ACHN (cell line): Measurements from ENCODE around the gene LRRC4.

ENCODE experiments used
- DNase-seq: peaks from one replicate; pipeline ENCODE4 v3.0.0-alpha.2; 2015
- in situ Hi-C: cut with HindIII; loops from 2 replicates; pipeline ENCODE4 v1.10.0; 2017; ENCODE audit warnings: low sequenced_read_pairs, low pct_ligation_motif_present, low pct_unique_long_range_greater_than_20kb

Gene LRRC4

GRCh38 chr7:127996253-127997071, 34.8 kb downstream of the LRRC4 start:
- in situ Hi-C loops = no loop called here
- no peak for DNase-seq

GRCh38 chr7:127995881-127996215, 35.4 kb downstream of the LRRC4 start:
- DNase-seq = no peak
- in situ Hi-C loops = no loop called here

GRCh38 chr7:127995156-127995880, 35.9 kb downstream of the LRRC4 start:
- in situ Hi-C loops = no loop called here
- DNase-seq = no peak

- DNase-seq = no peak
- in situ Hi-C loops = no loop called here
These were observed 37.2 kb downstream of the LRRC4 start for GRCh38 chr7:127993987-127994386.

- in situ Hi-C loops = no loop called here
- no peak for DNase-seq
These were observed 37.9 kb downstream of the LRRC4 start for GRCh38 chr7:127993317-127993716.

GRCh38 chr7:127988751-127989150, 42.5 kb downstream of the LRRC4 start:
- in situ Hi-C loops = no loop called here
- DNase-seq = no peak

- no peak for DNase-seq
- in situ Hi-C loops = no loop called here
These were observed 44.4 kb downstream of the LRRC4 start for GRCh38 chr7:127986581-127987521.

GRCh38 chr7:127983804-127984332, 47.4 kb downstream of the LRRC4 start:
- no peak for DNase-seq
- in situ Hi-C loops = no loop called here

- no peak for DNase-seq
- in situ Hi-C loops = no loop called here
These were observed 49.3 kb downstream of the LRRC4 start for GRCh38 chr7:127981965-127982364.

GRCh38 chr7:127980901-127981300, 50.3 kb downstream of the LRRC4 start:
- DNase-seq = no peak
- in situ Hi-C loops = no loop called here

- in situ Hi-C loops = no loop called here
- no peak for DNase-seq
These were observed 51.5 kb downstream of the LRRC4 start for GRCh38 chr7:127979728-127980126.

- no peak for DNase-seq
- in situ Hi-C loops = no loop called here
These were observed 52.0 kb downstream of the LRRC4 start for GRCh38 chr7:127979113-127979727.

- no peak for DNase-seq
- in situ Hi-C loops = no loop called here
These were observed 52.8 kb downstream of the LRRC4 start for GRCh38 chr7:127978421-127978820.
